Lung (tissue), 12 donors: Measurements from ENCODE around the gene CTPS2. TPM values are rescaled to one million over a fixed set of nuclear protein-coding genes. Genes with fewer than 3 reads are reported as not detected.

ENCODE experiments used
- ATAC-seq: fragments of 200-7000 bp; cut with Tn5 transposase; one replicate; pipeline ENCODE4 v1.9.1; 2020; ENCODE audit warnings: moderate number of reproducible peaks; ENCODE audit not compliant: insufficient read depth, low FRiP score
- DNase-seq, 3 donors: peaks; one replicate each; pipeline ENCODE4 v3.0.0-alpha.2; 2013 to 2017
- H3K27ac ChIP-seq, 2 donors: one replicate each; pipeline ENCODE4 v1.5.1; 2013; ENCODE audit warnings: mild to moderate bottlenecking in 2 of 2, moderate library complexity in 2 of 2, control low read depth in 1 of 2, inconsistent platforms in 1 of 2, low read depth in 1 of 2, low read length in 1 of 2
- H3K27me3 ChIP-seq, 3 donors: one replicate each; pipeline ENCODE4 v1.5.1; 2013; ENCODE audit warnings: low read length in 2 of 3; ENCODE audit not compliant: control insufficient read depth in 3 of 3, insufficient read depth in 3 of 3
- H3K36me3 ChIP-seq, 4 donors: one replicate each; pipeline ENCODE4 v1.5.1; 2013; ENCODE audit warnings: low read length in 4 of 4, mild to moderate bottlenecking in 1 of 4, moderate library complexity in 1 of 4; ENCODE audit not compliant: control insufficient read depth in 4 of 4, insufficient read depth in 4 of 4
- H3K4me1 ChIP-seq, 5 donors: one replicate each; pipeline ENCODE4 v1.5.1; 2013; ENCODE audit warnings: low read length in 5 of 5, mild to moderate bottlenecking in 2 of 5, moderate library complexity in 1 of 5; ENCODE audit not compliant: control insufficient read depth in 5 of 5, insufficient read depth in 5 of 5
- H3K4me3 ChIP-seq: one replicate; pipeline ENCODE4 v1.5.1; 2013; ENCODE audit warnings: mild to moderate bottlenecking, control low read depth, moderate library complexity
- H3K9ac ChIP-seq, 2 donors: one replicate each; pipeline ENCODE4 v1.5.1; 2013; ENCODE audit warnings: low read length in 2 of 2, control low read depth in 1 of 2; ENCODE audit not compliant: insufficient read depth in 1 of 2
- H3K9me3 ChIP-seq, 4 donors: one replicate each; pipeline ENCODE4 v1.5.1; 2013; ENCODE audit warnings: low read length in 3 of 4, mild to moderate bottlenecking in 1 of 4, moderate library complexity in 1 of 4; ENCODE audit not compliant: control insufficient read depth in 4 of 4, insufficient read depth in 3 of 4
- CTCF ChIP-seq: IDR thresholded peaks from 2 replicates; pipeline ENCODE4 v1.5.1; 2012; ENCODE audit warnings: mild to moderate bottlenecking; ENCODE audit errors: control extremely low read depth, extremely low read depth
- WGBS, 2 donors: extraction: QIAGEN DNeasy Blood & Tissue Kit; methylation state at CpG; one replicate each; pipeline ENCODE4 v1.1.7; 2013; 5-methylcytosine and 5-hydroxymethylcytosine counted together
- polyA plus RNA-seq, 2 donors: library from polyadenylated mRNA; stranded (reverse); fragments of 200-250 nt; gene quantifications; one replicate each; pipeline ENCODE4 v1.2.1, GENCODE V29; 2013
- total RNA-seq, 2 donors: library from RNA; depleted of rRNA in 1 of 2; stranded (reverse); fragments of >200 nt in 1 of 2; gene quantifications; one replicate each; pipeline ENCODE4 v1.2.1, GENCODE V29; 2014 to 2021
- donor health status: control.
- donor health status: control.
- donor health status: Bipolar disorder and iron deficiency.
- donor health status: healthy.
- donor health status: DM: yes; HTN: yes; CAD: no.

The CTPS2 gene
- total and polyA plus RNA-seq, 4 donors: 4.2 to 36.8 (median 9.9) TPM

GRCh38 chrX:16559206-16559619 is 153.3 kb downstream of the CTPS2 start:
- TF ChIP-seq CTCF: no peak
- DNase-seq (no peak), ATAC-seq (peak; percentile 11)
- Histone ChIP-seq H3K9me3 (peaks cover 0 to 2% (median 0%) of the 10 kb centered on the region in 4 donors), H3K36me3 (no peaks in the 10 kb centered on the region), H3K4me1 (no peaks in the 10 kb centered on the region), H3K9ac (no peak overlapping the region), H3K4me3 (no peak overlapping the region), H3K27ac (no peak overlapping the region), H3K27me3 (peaks cover 0 to 24% (median 22%) of the 10 kb centered on the region in 3 donors)
- 68 to 100% methylated on average over 1 of the region's 1 CpG for WGBS, 2 donors

GRCh38 chrX:16558489-16558888 is 154.0 kb downstream of the CTPS2 start:
- DNase-seq (no peak), ATAC-seq (no peak)
- H3K4me1 ChIP-seq: no peaks in the 10 kb centered on the region
- no peaks in the 10 kb centered on the region for H3K36me3 ChIP-seq
- peaks cover 0 to 2% (median 0%) of the 10 kb centered on the region in 4 donors for H3K9me3 ChIP-seq
- H3K9ac ChIP-seq: no peak overlapping the region
- H3K27ac ChIP-seq: no peak overlapping the region
- 88 to 93% methylated on average over 6 of the region's 6 CpGs for WGBS, 2 donors
- TF ChIP-seq CTCF: no peak
- H3K27me3 ChIP-seq: peaks cover 0 to 30% (median 22%) of the 10 kb centered on the region in 3 donors
- H3K4me3 ChIP-seq: no peak overlapping the region

GRCh38 chrX:16552546-16552945 is 159.9 kb downstream of the CTPS2 start:
- Histone ChIP-seq H3K36me3 (no peaks in the 10 kb centered on the region), H3K4me1 (no peaks in the 10 kb centered on the region), H3K9ac (no peak overlapping the region), H3K27me3 (peaks cover 0 to 28% (median 22%) of the 10 kb centered on the region in 3 donors), H3K9me3 (no peaks in the 10 kb centered on the region), H3K4me3 (no peak overlapping the region), H3K27ac (no peak overlapping the region)
- 87 to 98% methylated on average over 3 of the region's 3 CpGs for WGBS, 2 donors
- no peak for TF ChIP-seq CTCF
- DNase-seq: no peak
- ATAC-seq: no peak

- Histone ChIP-seq H3K9ac (no peak overlapping the region), H3K27me3 (peaks cover 4 to 30% (median 19%) of the 10 kb centered on the region in 3 donors), H3K4me1 (no peaks in the 10 kb centered on the region), H3K27ac (no peak overlapping the region), H3K4me3 (no peak overlapping the region), H3K36me3 (no peaks in the 10 kb centered on the region), H3K9me3 (no peaks in the 10 kb centered on the region)
- no peak for TF ChIP-seq CTCF
- ATAC-seq (no peak), DNase-seq (no peak)
- WGBS, 2 donors: 70 to 95% methylated on average over 1 of the region's 1 CpG
Observed at GRCh38 chrX:16547644-16548043, 164.8 kb downstream of the CTPS2 start.
